Karpas-422 (cell line): ENCODE measurements around the gene LRAT. TPM values are rescaled to one million over a fixed set of nuclear protein-coding genes. Genes with fewer than 3 reads are reported as not detected.

ENCODE experiments used
- DNase-seq: peaks from one replicate; pipeline ENCODE4 v3.0.0-alpha.2; 2015
- H2AFZ ChIP-seq: fragments of 200-600 bp; sonication (generic); 2 replicates; pipeline ENCODE4 v1.6.1; 2014; ENCODE audit warnings: antibody characterized with exemption, low read length, mixed read lengths
- H3K27ac ChIP-seq: fragments of 200-600 bp; sonication (generic); 2 replicates; pipeline ENCODE4 v1.5.1; 2014; ENCODE audit warnings: mild to moderate bottlenecking, low read length, moderate library complexity
- H3K27me3 ChIP-seq: fragments of 200-600 bp; sonication (generic); 2 replicates; pipeline ENCODE4 v1.6.1; 2014; ENCODE audit warnings: low read length, mixed read lengths
- H3K36me3 ChIP-seq: fragments of 200-600 bp; sonication (generic); 2 replicates; pipeline ENCODE4 v1.6.1; 2014; ENCODE audit warnings: low read length, mixed read lengths; ENCODE audit not compliant: insufficient read depth
- H3K4me1 ChIP-seq: fragments of 200-600 bp; sonication (generic); 2 replicates; pipeline ENCODE4 v1.6.1; 2014; ENCODE audit warnings: mild to moderate bottlenecking, low read length, mixed read lengths
- H3K4me2 ChIP-seq: fragments of 200-600 bp; sonication (generic); 2 replicates; pipeline ENCODE4 v1.6.1; 2014; ENCODE audit warnings: low read length, low read depth, mild to moderate bottlenecking; ENCODE audit not compliant: poor library complexity, severe bottlenecking
- H3K4me3 ChIP-seq: fragments of 200-600 bp; sonication (generic); 2 replicates; pipeline ENCODE4 v1.5.1; 2014; ENCODE audit warnings: mild to moderate bottlenecking, antibody characterized with exemption, low read length, mixed read lengths
- H3K79me2 ChIP-seq: fragments of 200-600 bp; sonication (generic); 2 replicates; pipeline ENCODE4 v1.6.1; 2014; ENCODE audit warnings: mild to moderate bottlenecking, low read length, mixed read lengths
- H3K9ac ChIP-seq: fragments of 200-600 bp; sonication (generic); 2 replicates; pipeline ENCODE4 v1.6.0; 2014; ENCODE audit warnings: low read length
- H3K9me2 ChIP-seq: fragments of 200-600 bp; sonication (generic), shearing (Covaris generic); replicated peaks from 2 replicates; pipeline ENCODE4 v1.6.0; 2014; ENCODE audit warnings: mild to moderate bottlenecking, low read length, moderate library complexity; ENCODE audit not compliant: insufficient read depth
- H3K9me3 ChIP-seq: fragments of 300-700, 200-600 bp; sonication (generic); 2 replicates; pipeline ENCODE4 v1.6.1; 2014; ENCODE audit warnings: low read length, mixed read lengths
- H4K20me1 ChIP-seq: fragments of 200-600 bp; sonication (generic); 2 replicates; pipeline ENCODE4 v1.6.1; 2014; ENCODE audit warnings: mild to moderate bottlenecking, antibody characterized with exemption, low read length, low read depth; ENCODE audit not compliant: insufficient read depth
- total RNA-seq: library from RNA; depleted of rRNA; stranded (reverse); fragments of >200 nt; shearing (Covaris generic); gene quantifications from 2 replicates; pipeline ENCODE4 v1.2.3, GENCODE V29; 2014; ENCODE audit warnings: low replicate concordance; rRNA removed

The LRAT gene
- total RNA-seq = not detected in 2 replicates

DNA sequence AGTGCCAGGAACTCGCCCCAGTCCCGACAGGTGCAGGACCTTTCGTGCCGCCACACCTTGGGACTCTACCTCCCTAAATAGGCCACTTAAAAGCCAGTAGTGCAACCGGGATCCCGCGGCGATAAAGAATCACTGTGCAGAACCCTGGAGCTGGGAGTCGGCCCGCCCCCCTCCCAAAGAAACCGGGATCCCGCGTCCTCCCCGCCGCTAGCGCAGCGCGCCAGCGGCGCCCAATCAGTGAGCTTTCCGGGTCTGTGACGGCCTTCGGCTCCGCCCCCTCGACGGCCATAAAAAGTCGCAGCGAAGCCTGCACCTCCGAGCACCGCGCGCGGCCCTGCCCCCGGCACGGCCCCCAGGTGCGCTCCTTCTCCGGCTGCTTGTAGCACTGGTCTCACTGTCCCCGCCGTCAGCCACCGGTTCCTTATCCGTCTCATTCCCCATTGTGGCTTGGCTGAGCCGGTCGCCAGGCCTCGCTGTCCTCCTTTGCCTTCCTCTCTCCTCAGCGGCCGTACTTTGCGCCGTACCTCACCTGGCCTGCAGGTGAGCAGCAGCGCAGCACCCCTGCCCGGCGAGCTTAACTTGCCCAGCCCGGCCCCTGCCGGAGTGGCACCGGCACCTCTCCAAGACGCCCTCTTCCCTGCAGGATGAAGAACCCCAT is at the start of gene LRAT:
Gene LRAT, plus strand, starts transcription at position 318 of the 658 bp plus-strand sequence. Its CDS starts 327 bp downstream, at position 645.
- no peak for DNase-seq
- Histone ChIP-seq H4K20me1 (no peaks in the 10 kb centered on the region), H3K27ac (no peak within 1 kb of the TSS), H3K9ac (no peak within 1 kb of the TSS), H3K79me2 (no peaks in the 10 kb centered on the region), H3K4me1 (no peaks in the 10 kb centered on the region), H2AFZ (no peak within 1 kb of the TSS), H3K9me3 (peaks cover 3% of the 10 kb centered on the region; the same call in 1 of the 2 replicates), H3K4me3 (no peak within 1 kb of the TSS), H3K9me2 (no peaks in the 10 kb centered on the region), H3K36me3 (no peaks in the 10 kb centered on the region), H3K27me3 (no peaks in the 10 kb centered on the region), H3K4me2 (no peak within 1 kb of the TSS)

DNA sequence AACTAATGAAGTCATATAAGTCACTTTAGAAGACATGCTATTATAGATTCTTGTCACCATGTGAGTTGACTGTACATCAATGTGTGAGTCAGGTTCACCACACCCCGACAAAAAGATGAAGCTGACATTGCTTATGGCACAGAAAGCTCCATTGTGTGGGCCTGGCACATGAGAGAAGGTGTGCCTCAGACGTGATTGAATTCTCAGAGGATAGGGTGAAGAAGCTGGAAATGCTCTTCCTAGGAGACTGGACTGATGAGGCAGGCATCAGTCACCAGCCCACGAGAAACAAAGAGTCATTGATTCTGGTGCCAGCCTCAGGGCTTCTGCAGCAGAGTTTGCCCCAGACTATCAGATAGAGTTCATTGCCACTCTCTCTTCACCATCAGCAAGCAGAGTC is 35.9 kb upstream of the LRAT start:
- peaks cover 5% of the 10 kb centered on the region; the same call in 1 of the 2 replicates for H3K27me3 ChIP-seq
- no peaks in the 10 kb centered on the region for H3K4me1 ChIP-seq
- H3K4me3 ChIP-seq = no peak overlapping the region
- no peaks in the 10 kb centered on the region for H3K79me2 ChIP-seq
- no peak overlapping the region for H2AFZ ChIP-seq
- H3K9me3 ChIP-seq = no peaks in the 10 kb centered on the region
- no peak for DNase-seq
- H3K9me2 ChIP-seq = no peaks in the 10 kb centered on the region
- no peaks in the 10 kb centered on the region for H3K36me3 ChIP-seq
- H4K20me1 ChIP-seq = no peaks in the 10 kb centered on the region
- H3K4me2 ChIP-seq = no peak overlapping the region
- no peak overlapping the region for H3K9ac ChIP-seq
- H3K27ac ChIP-seq = no peak overlapping the region

DNA sequence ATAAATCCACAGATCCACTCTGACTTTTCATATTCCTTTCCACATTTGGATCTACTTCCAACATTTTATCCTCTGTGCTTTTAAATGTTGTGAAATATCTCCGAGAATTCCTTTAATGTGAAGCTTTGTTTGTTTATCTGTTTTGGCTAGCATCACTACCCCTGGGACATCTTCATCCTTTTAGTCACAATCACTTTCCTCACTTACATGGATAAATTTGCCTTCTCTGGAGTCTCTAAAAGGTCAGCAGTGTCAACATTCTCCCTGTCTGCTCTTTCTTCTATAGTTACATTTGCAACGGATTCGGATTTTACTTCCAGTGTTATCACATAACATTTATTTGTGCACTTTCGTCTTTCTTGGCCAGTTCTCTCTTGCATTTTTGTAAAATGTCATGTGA is 34.2 kb upstream of the LRAT start:
- Histone ChIP-seq H3K27ac (no peak overlapping the region), H3K79me2 (no peaks in the 10 kb centered on the region), H3K9me3 (no peaks in the 10 kb centered on the region), H3K9ac (no peak overlapping the region), H3K4me2 (no peak overlapping the region), H3K9me2 (no peaks in the 10 kb centered on the region), H4K20me1 (no peaks in the 10 kb centered on the region), H3K4me3 (no peak overlapping the region), H3K4me1 (no peaks in the 10 kb centered on the region), H3K27me3 (peaks cover 5% of the 10 kb centered on the region; the same call in 1 of the 2 replicates), H2AFZ (no peak overlapping the region), H3K36me3 (no peaks in the 10 kb centered on the region)
- no peak for DNase-seq

DNA sequence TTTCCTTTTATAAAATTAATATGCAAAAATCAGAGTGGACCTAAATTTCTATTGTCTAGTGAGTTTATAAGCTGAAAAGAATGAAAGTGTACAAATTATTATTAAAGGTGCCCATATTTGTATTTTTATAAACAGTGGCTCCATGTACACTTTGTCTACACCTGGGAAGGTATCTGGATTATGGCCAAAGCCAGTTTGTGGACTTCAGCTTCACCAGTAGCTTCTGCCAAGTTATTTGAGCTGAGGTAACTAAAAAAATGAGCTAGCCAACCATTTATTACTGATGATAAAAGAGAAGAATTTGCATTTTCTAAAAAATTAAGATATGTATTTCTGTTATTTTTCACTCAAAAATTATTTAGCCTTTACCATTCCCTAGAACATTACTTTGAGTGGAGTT is 32.3 kb upstream of the LRAT start:
- H4K20me1 ChIP-seq = no peaks in the 10 kb centered on the region
- H3K36me3 ChIP-seq = no peaks in the 10 kb centered on the region
- no peak overlapping the region for H2AFZ ChIP-seq
- H3K4me3 ChIP-seq = no peak overlapping the region
- no peaks in the 10 kb centered on the region for H3K79me2 ChIP-seq
- DNase-seq = no peak
- no peak overlapping the region for H3K9ac ChIP-seq
- H3K4me1 ChIP-seq = no peaks in the 10 kb centered on the region
- no peak overlapping the region for H3K4me2 ChIP-seq
- H3K9me2 ChIP-seq = no peaks in the 10 kb centered on the region
- no peaks in the 10 kb centered on the region for H3K9me3 ChIP-seq
- no peak overlapping the region for H3K27ac ChIP-seq
- peaks cover 5% of the 10 kb centered on the region; the same call in 1 of the 2 replicates for H3K27me3 ChIP-seq

DNA sequence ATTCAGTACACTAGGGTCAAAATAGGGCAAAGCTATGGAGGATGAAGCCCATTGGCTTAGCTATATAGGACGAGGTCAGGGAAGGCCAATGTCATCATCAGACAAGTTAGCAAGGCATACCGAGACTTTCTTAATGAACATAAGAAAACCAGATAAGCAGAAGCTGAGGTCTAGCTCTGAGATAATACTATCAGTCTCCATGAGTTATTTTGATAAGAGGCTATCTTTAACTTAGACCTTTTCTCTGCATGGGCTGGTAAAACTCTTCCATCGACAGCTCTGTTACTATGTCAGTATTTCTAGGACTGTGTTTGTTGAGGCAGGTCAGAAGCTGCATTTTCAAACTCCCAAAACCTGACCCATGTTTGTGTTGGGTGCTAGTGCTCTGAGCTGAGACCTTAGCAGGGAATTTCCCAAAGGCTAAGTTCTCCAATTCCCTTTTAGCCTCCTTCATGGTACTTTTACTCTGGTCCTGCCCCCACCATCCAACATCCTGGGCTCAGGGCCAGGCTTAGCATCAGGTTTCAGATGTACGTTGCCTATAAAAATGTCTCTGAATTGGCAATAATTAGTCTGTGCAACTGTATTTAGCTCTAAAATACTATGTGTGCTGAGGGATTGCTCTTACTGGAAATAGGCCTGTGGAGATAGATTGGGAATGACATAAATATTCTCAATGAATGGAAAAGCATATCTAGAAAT is 29.3 kb upstream of the LRAT start:
- Histone ChIP-seq H3K27ac (no peak overlapping the region), H3K79me2 (no peaks in the 10 kb centered on the region), H2AFZ (no peak overlapping the region), H4K20me1 (no peaks in the 10 kb centered on the region), H3K4me2 (no peak overlapping the region), H3K9ac (no peak overlapping the region), H3K9me3 (no peaks in the 10 kb centered on the region), H3K27me3 (no peaks in the 10 kb centered on the region; the same call in 1 of the 2 replicates), H3K4me1 (no peaks in the 10 kb centered on the region), H3K9me2 (no peaks in the 10 kb centered on the region), H3K4me3 (no peak overlapping the region), H3K36me3 (no peaks in the 10 kb centered on the region)
- DNase-seq = no peak

DNA sequence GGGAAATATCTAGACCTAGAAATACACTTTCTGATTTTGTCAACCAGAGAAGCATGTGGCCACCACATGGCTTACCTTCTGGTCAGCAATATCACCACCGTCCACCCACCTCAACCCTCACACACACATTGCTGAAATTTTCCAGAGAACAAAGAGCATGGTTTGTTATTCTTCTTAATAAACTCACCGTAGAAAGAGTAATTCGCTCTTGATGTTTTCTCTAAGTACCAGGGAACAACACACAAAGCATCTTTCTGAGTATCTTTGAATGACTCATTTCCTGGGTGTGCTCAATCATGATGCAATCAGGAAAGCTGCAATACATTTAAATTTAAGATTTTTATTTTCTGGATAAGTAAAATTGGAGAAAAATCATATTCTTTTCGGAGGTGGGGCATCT is 24.7 kb upstream of the LRAT start:
- H3K36me3 ChIP-seq = no peaks in the 10 kb centered on the region
- H3K9me2 ChIP-seq = no peaks in the 10 kb centered on the region
- no peak for DNase-seq
- no peak overlapping the region for H3K4me2 ChIP-seq
- H2AFZ ChIP-seq = no peak overlapping the region
- no peaks in the 10 kb centered on the region for H3K9me3 ChIP-seq
- H3K4me3 ChIP-seq = no peak overlapping the region
- H3K79me2 ChIP-seq = no peaks in the 10 kb centered on the region
- H3K27me3 ChIP-seq = no peaks in the 10 kb centered on the region
- H3K4me1 ChIP-seq = no peaks in the 10 kb centered on the region
- no peak overlapping the region for H3K27ac ChIP-seq
- H4K20me1 ChIP-seq = no peaks in the 10 kb centered on the region
- H3K9ac ChIP-seq = no peak overlapping the region

DNA sequence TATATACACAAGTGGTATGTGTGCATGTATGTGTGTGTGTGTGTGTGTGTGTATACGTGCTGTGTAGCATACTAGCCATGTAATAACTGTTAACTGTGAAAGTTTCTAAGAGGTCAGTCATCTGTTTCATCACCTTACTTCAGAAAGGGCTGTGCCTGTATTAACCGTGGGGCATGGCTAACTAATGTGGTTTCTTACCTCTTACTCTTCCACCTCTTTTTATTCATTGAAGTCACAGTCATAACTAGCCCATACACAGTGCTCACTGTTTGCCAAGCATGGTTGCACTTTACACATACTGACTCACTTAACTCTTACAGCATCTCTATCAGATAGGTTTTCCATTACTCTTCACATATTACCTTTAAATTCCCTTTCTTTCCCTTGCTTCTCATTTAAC is 23.7 kb upstream of the LRAT start:
- DNase-seq = no peak

DNA sequence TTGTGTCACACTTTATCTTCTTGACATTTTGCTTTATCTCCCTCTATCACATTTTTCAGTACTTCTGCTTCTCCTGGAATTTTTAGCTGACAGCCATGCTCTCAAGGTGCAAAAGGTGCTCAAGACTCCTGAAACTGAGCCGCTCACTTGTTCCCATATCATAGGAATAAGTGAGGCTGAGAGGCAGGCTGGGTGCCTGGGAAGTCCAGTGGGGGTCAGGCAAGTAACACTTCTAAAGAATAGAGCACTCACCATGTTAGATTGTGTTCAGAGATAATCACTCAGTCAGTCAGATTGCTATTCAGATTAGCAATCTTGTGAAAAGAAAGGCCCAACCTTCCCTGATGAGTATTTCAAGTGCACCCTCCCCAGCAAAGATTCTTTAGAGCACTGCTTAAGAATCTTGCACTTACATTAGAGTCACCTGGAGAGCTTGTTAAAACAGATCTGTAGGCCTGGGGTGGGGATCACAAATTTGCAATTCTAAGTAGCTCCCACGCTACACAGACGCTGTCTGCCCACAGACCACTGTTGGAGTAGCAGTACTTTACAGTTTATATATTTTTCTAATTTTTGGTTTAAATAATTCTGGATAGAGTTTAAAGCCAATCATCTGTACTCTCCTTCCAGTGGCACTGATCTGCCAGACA is 23.1 kb upstream of the LRAT start:
- Histone ChIP-seq H3K36me3 (no peaks in the 10 kb centered on the region), H3K27ac (no peak overlapping the region), H3K27me3 (no peaks in the 10 kb centered on the region), H2AFZ (no peak overlapping the region), H3K9me3 (no peaks in the 10 kb centered on the region), H3K9ac (no peak overlapping the region), H3K79me2 (no peaks in the 10 kb centered on the region), H3K4me2 (no peak overlapping the region), H3K9me2 (no peaks in the 10 kb centered on the region), H3K4me3 (no peak overlapping the region), H4K20me1 (no peaks in the 10 kb centered on the region), H3K4me1 (no peaks in the 10 kb centered on the region)
- no peak for DNase-seq

More for the DNA sequence above, 23.7 kb upstream of the LRAT start:
- H4K20me1 ChIP-seq = no peaks in the 10 kb centered on the region
- no peak overlapping the region for H3K4me3 ChIP-seq
- no peaks in the 10 kb centered on the region for H3K27me3 ChIP-seq
- H3K79me2 ChIP-seq = no peaks in the 10 kb centered on the region
- H3K4me1 ChIP-seq = no peaks in the 10 kb centered on the region
- H3K9me3 ChIP-seq = no peaks in the 10 kb centered on the region
- no peak overlapping the region for H3K27ac ChIP-seq
- no peaks in the 10 kb centered on the region for H3K9me2 ChIP-seq
- H3K9ac ChIP-seq = no peak overlapping the region
- no peak overlapping the region for H2AFZ ChIP-seq
- no peak overlapping the region for H3K4me2 ChIP-seq
- H3K36me3 ChIP-seq = no peaks in the 10 kb centered on the region
